ENCODE data around the gene NDEL1.

The NDEL1 gene

GRCh38 chr17:8459107-8459506 is 23.4 kb downstream of the NDEL1 start:
- no peak for DNase-seq

- no peak for DNase-seq
Observed at GRCh38 chr17:8459831-8460230, 24.1 kb downstream of the NDEL1 start.

GRCh38 chr17:8462564-8462963 is 26.9 kb downstream of the NDEL1 start:
- no peak for DNase-seq

- no peak for DNase-seq
Observed at GRCh38 chr17:8463099-8463498, 27.4 kb downstream of the NDEL1 start.

GRCh38 chr17:8464941-8465340 is 29.3 kb downstream of the NDEL1 start:
- DNase-seq: no peak

GRCh38 chr17:8465356-8465755 is 29.7 kb downstream of the NDEL1 start:
- DNase-seq: no peak

GRCh38 chr17:8465759-8466158 is 30.1 kb downstream of the NDEL1 start:
- DNase-seq: no peak

GRCh38 chr17:8466456-8466855 is 30.8 kb downstream of the NDEL1 start:
- no peak for DNase-seq

GRCh38 chr17:8466873-8467272 is 31.2 kb downstream of the NDEL1 start:
- no peak for DNase-seq

- no peak for DNase-seq
Observed at GRCh38 chr17:8467527-8467926, 31.8 kb downstream of the NDEL1 start.

- DNase-seq: no peak
Observed at GRCh38 chr17:8468127-8468526, 32.4 kb downstream of the NDEL1 start.

GRCh38 chr17:8468980-8469379 is 33.3 kb downstream of the NDEL1 start:
- no peak for DNase-seq

- no peak for DNase-seq
Observed at GRCh38 chr17:8469964-8470363, 34.3 kb downstream of the NDEL1 start.

- DNase-seq: no peak
Observed at GRCh38 chr17:8470447-8471047, 34.9 kb downstream of the NDEL1 start.

- no peak for DNase-seq
Observed at GRCh38 chr17:8472663-8473062, 37.0 kb downstream of the NDEL1 start.

GRCh38 chr17:8473451-8474192 is 37.9 kb downstream of the NDEL1 start:
- DNase-seq: no peak

GRCh38 chr17:8474826-8475225 is 39.1 kb downstream of the NDEL1 start:
- DNase-seq: no peak

GRCh38 chr17:8475227-8475626 is 39.5 kb downstream of the NDEL1 start:
- DNase-seq: no peak

GRCh38 chr17:8475781-8476180 is 40.1 kb downstream of the NDEL1 start:
- no peak for DNase-seq

- DNase-seq: no peak
Observed at GRCh38 chr17:8476741-8477140, 41.1 kb downstream of the NDEL1 start.

- DNase-seq: no peak
Observed at GRCh38 chr17:8477171-8477570, 41.5 kb downstream of the NDEL1 start.

GRCh38 chr17:8477715-8478441 is 42.2 kb downstream of the NDEL1 start:
- no peak for DNase-seq

- DNase-seq: no peak
Observed at GRCh38 chr17:8479431-8479947, 43.8 kb downstream of the NDEL1 start.

Data from hematopoietic multipotent progenitor cell treated with erythropoietin and hydrocortisone succinate and interleukin-3 and kit ligand, for 8 days (in vitro differentiated cells).